Measurements from ENCODE around the gene ZNF468. TPM values are rescaled to one million over a fixed set of nuclear protein-coding genes. Genes with fewer than 3 reads are reported as not detected.
A peak's percentile ranks its signal among the peaks of the same experiment; 100 is the strongest.
"Not testable (repeated sequence)": the region's sequence is repeated elsewhere in the genome, so short reads cannot be mapped to it uniquely, and the experiment has no call there.

The ZNF468 gene
- total RNA-seq, 1 donor from 2014 or later: 11.5 TPM

DNA sequence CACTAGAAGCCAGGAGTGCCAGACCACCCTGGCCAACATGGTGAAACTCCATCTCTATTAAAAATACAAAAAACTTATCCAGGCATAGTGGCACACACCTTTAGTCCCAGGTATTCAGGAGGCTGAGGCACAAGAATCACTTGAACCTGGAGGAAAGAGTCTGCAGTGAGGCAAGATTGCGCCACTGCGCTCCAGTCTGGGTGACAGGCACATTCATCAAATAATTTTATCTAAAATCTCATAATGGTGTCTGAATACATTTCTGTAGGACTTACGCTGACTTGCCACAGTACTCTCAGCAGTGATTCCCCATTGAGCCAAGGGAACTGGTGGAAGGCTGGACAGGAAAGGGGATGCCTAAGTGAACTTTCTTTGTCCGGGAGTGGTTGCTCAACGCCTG, 31.7 kb downstream of the ZNF468 start:
- peaks cover under 1% of the 10 kb centered on the region for H3K36me3 Mint-ChIP-seq (ENCODE audit: low read depth)
- H3K4me3 Mint-ChIP-seq (ENCODE audit: unreplicated experiment): no peak overlapping the region
- no peak for DNase-seq (ENCODE audit: low spot score)
- H3K9me3 Mint-ChIP-seq (ENCODE audit: low read depth): peaks cover 1% of the 10 kb centered on the region
- H3K27me3 Mint-ChIP-seq (ENCODE audit: low read depth): no peaks in the 10 kb centered on the region
- no peak overlapping the region for H3K27ac Mint-ChIP-seq (ENCODE audit: unreplicated experiment)
- TF ChIP-seq, protein P1, sequence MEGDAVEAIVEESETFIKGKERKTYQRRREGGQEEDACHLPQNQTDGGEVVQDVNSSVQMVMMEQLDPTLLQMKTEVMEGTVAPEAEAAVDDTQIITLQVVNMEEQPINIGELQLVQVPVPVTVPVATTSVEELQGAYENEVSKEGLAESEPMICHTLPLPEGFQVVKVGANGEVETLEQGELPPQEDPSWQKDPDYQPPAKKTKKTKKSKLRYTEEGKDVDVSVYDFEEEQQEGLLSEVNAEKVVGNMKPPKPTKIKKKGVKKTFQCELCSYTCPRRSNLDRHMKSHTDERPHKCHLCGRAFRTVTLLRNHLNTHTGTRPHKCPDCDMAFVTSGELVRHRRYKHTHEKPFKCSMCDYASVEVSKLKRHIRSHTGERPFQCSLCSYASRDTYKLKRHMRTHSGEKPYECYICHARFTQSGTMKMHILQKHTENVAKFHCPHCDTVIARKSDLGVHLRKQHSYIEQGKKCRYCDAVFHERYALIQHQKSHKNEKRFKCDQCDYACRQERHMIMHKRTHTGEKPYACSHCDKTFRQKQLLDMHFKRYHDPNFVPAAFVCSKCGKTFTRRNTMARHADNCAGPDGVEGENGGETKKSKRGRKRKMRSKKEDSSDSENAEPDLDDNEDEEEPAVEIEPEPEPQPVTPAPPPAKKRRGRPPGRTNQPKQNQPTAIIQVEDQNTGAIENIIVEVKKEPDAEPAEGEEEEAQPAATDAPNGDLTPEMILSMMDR (IDR thresholded peaks at IDR 0.05): no peak
- H3K4me1 Mint-ChIP-seq (ENCODE audit: low read depth): peaks cover 4% of the 10 kb centered on the region

DNA sequence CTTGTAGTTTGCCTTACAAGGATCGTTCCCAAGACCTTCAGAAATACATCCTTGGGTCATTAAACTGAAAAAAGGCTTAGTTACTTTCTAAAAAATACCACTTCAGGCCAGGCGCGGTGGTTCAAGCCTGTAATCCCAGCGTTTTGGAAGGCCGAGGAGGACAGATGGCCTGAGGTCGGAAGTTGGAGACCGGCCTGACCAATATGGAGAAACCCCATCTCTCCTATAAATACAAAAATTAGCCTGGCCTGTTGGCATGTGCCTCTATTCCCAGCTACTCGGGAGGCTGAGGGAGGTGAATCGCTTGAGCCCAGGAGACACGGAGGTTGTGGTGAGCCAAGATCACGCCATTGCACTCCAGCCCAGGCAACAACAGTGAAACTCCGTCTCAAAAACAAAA, 33.7 kb downstream of the ZNF468 start:
- DNase-seq (ENCODE audit: low spot score): no peak
- TF ChIP-seq, protein P1 (IDR thresholded peaks at IDR 0.05): no peak
- H3K27me3 Mint-ChIP-seq (ENCODE audit: low read depth): no peaks in the 10 kb centered on the region
- H3K4me3 Mint-ChIP-seq (ENCODE audit: unreplicated experiment): no peak overlapping the region
- H3K36me3 Mint-ChIP-seq (ENCODE audit: low read depth): peaks cover 3% of the 10 kb centered on the region
- H3K27ac Mint-ChIP-seq (ENCODE audit: unreplicated experiment): no peak overlapping the region
- no peaks in the 10 kb centered on the region for H3K9me3 Mint-ChIP-seq (ENCODE audit: low read depth)
- H3K4me1 Mint-ChIP-seq (ENCODE audit: low read depth): peaks cover 10% of the 10 kb centered on the region

DNA sequence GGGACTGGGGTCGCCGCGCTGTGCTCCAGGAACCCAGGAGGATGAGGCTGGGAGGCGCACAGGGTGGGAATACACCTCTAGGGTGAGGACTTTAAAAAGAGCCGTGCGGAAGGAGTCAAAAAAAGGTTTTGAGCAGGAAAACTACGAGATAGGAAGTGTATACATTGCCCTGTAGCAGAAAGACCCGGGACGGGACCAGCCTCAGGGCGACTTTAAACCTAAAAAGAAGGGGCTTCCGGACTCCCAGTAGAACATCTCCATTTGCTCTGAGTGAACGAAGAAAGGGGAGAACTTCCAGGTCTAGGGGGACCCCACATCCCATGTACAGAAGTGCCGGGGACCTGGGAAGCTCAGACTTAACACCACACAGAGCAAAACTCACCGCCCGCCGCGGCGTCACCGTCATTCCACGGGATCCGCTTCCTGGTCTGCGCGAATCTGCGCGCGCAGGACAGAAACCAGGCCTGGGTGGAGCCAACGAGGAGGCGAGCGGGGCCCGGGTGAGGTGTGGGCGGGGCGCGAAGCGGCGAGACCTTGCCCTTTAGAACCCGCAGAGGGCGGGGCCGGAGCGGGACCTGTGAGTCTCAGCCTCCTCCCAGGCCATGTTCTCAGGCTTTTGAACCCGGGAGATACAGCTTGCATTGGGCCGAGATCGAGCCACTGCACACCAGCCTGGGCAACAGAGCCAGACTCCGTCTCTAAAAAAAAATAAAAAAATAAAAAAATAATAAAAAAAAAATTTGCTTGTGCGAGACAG, 36.0 kb downstream of the ZNF468 start, which contains the start of gene ZNF28:
Gene ZNF28 (minus strand): TSS at position 430 of the 757 bp plus-strand sequence. CDS start 3,675 bp downstream, outside the sequence.
- Mint-ChIP-seq H3K4me3 (ENCODE audit: unreplicated experiment) (peak within 1 kb of the TSS; percentile 93), H3K36me3 (ENCODE audit: low read depth) (peaks cover 11% of the 10 kb centered on the region), H3K27ac (ENCODE audit: unreplicated experiment) (peak within 1 kb of the TSS; percentile 86), H3K4me1 (ENCODE audit: low read depth) (peaks cover 10% of the 10 kb centered on the region)
- H3K27me3 Mint-ChIP-seq (ENCODE audit: low read depth); DNase-seq (ENCODE audit: low spot score); H3K9me3 Mint-ChIP-seq (ENCODE audit: low read depth): not testable (repeated sequence)
- TF ChIP-seq, protein P1 (IDR thresholded peaks at IDR 0.05): peak; percentile 11

DNA sequence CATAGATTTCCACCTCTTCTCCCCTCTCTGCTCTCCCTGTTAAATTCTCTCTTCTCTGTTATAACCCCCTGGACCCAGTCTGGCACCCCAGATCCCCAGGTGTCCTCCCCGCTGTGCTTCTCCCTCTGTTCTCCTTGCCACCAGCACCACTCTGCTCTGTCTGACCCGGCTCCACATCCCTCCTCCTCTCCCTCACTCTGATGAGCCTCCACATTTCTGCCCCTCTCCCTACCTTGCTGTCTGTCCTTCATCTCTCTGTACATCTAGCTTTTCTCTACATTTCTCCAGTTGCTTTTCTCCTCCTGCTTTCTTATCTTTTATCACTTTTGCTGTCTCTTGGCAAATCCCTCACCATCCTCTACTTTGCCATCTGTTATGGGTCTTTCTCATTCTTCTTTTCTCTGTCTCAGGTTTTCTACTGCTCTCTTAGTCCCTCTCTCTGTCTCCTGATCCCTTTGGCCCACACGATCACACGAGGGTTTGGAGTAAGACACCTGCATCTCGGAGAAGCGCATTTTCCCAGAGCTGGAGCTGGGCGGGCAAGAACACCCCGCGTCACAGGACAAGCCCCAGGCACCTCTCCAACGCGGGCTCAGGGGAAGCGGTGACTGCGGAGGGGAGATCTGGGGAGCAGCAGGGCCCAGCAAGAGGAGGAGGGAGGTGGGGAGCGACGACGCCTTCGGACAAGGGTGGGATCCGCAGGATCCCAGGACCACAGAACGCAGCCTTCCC, 36.8 kb downstream of the ZNF468 start:
- Mint-ChIP-seq H3K4me1 (ENCODE audit: low read depth) (peaks cover 10% of the 10 kb centered on the region), H3K4me3 (ENCODE audit: unreplicated experiment) (peak overlapping the region; percentile 93)
- DNase-seq (ENCODE audit: low spot score): not testable (repeated sequence)

DNA sequence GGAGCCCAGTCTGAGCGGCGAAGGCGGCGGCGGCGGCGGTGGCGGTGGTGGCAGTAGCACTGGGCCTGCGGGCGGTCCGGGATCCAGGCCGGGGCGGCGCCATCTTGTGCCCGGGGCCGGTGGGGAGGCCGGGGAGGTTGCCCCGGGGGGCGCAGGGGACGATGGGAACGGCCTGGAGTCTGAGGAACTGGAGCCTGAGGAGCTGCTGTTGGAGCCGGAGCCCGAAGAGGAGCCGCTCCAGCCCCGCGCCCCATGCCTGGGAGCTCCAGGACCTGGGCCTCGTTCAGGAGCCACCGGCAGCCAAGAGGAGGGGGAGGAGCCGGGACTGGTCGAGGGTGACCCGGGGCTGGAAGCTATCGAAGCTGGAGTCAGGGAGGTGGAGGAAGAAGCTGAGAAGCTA, 47.6 kb downstream of the ZNF468 start:
- peaks cover 46% of the 10 kb centered on the region for H3K36me3 Mint-ChIP-seq (ENCODE audit: low read depth)
- H3K27me3 Mint-ChIP-seq (ENCODE audit: low read depth): no peaks in the 10 kb centered on the region
- no peak overlapping the region for H3K27ac Mint-ChIP-seq (ENCODE audit: unreplicated experiment)

More for the DNA sequence above, 36.8 kb downstream of the ZNF468 start:
- peaks cover 12% of the 10 kb centered on the region for H3K36me3 Mint-ChIP-seq (ENCODE audit: low read depth)
- not testable (repeated sequence) for H3K27me3 Mint-ChIP-seq (ENCODE audit: low read depth); H3K9me3 Mint-ChIP-seq (ENCODE audit: low read depth)
- H3K27ac Mint-ChIP-seq (ENCODE audit: unreplicated experiment): peak overlapping the region; percentile 86

DNA sequence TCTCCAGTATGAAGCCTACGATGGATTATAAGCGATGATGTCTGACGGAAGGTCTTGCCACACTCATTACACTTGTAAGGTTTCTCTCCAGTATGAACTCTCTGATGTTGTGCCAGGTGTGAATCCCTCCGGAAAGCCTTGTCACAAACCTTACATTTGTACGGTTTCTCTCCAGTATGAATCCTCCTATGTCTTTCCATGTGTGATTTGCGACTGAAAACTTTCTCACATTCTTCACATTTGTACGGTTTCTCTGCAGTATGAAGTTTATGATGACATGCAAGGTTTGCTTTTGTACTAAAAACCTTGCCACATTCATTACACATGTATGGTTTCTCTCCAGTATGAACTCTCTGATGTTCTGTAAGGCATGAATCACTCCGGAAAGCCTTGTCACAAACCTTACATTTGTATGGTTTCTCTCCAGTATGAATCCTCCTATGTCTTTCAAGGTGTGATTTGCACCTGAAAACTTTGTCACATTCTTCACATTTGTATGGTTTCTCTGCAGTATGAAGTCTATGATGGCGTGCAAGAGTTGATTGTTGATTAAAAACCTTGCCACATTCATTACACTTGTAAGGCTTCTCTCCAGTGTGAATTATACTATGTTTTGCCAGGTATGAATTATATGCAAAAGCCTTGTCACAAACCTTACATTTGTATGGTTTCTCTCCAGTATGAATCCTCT, 57.3 kb downstream of the ZNF468 start:
- not testable (repeated sequence) for DNase-seq (ENCODE audit: low spot score); H3K4me3 Mint-ChIP-seq (ENCODE audit: unreplicated experiment); H3K27me3 Mint-ChIP-seq (ENCODE audit: low read depth); H3K4me1 Mint-ChIP-seq (ENCODE audit: low read depth); H3K27ac Mint-ChIP-seq (ENCODE audit: unreplicated experiment)
- Mint-ChIP-seq H3K9me3 (ENCODE audit: low read depth) (peaks cover 74% of the 10 kb centered on the region), H3K36me3 (ENCODE audit: low read depth) (peaks cover 80% of the 10 kb centered on the region)

More for the DNA sequence above, 47.6 kb downstream of the ZNF468 start:
- Mint-ChIP-seq H3K9me3 (ENCODE audit: low read depth) (peaks cover 23% of the 10 kb centered on the region), H3K4me3 (ENCODE audit: unreplicated experiment) (no peak overlapping the region), H3K4me1 (ENCODE audit: low read depth) (no peaks in the 10 kb centered on the region)
- TF ChIP-seq, protein P1 (IDR thresholded peaks at IDR 0.05): no peak
- DNase-seq (ENCODE audit: low spot score): no peak

Measured in chondrocyte (in vitro differentiated cells).